ENCODE results near the gene TCF7L1.
"Not testable (repeated sequence)": the region's sequence is repeated elsewhere in the genome, so short reads cannot be mapped to it uniquely, and the experiment has no call there.

TCF7L1 gene

DNA sequence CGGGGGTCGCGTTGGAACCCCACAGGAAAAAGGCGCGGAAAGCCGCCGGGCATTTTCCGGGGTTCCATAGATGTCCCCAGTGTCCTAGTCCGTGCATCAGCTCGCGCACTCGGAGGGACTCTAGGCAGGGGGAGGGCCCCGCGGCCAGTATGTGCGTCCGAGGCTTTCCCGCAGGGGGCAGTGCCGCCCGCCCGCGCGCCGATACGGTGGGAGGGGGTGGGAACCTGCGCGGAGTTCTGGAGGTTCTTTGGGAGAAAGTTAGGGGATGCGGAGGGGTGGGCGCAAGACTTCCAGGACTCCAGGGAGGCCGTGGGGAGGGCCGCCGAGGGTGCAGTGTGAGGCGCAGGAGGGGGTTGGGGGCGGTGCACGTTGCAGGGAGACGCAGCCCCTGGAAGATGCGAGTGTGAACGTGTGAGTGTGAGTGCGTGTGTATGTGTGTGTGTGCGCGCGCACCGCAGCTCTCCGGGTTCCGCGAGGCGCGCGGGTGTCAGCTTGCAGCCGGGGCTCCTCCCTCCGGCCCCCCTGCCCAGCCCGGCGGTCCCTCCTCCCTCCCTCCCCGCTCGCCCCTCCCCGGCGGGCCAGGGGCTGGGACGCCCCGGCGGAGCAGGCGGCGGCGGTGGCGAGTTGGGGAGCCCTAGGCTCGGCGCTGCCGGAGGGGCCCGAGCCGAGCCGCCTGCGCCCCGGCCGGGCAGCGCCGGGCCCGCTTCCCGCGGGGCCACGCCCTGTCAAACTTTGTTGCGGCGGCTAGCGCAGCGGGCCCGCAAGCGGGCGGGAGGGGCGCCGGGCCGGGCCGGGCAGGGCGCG is at the start of gene TCF7L1:
TCF7L1 (plus strand) TSS at position 559 of the 804 bp plus-strand sequence. CDS start 293 bp downstream, outside the sequence.
- no peak for DNase-seq (ENCODE audit: low read depth)

GRCh38 chr2:85085563-85085962 is 47.6 kb upstream of the TCF7L1 start:
- DNase-seq (ENCODE audit: low read depth), result no peak

GRCh38 chr2:85087541-85087940 is 45.7 kb upstream of the TCF7L1 start:
- no peak for DNase-seq (ENCODE audit: low read depth)

GRCh38 chr2:85088921-85089320 is 44.3 kb upstream of the TCF7L1 start:
- no peak for DNase-seq (ENCODE audit: low read depth)

GRCh38 chr2:85089585-85089984 is 43.6 kb upstream of the TCF7L1 start:
- no peak for DNase-seq (ENCODE audit: low read depth)

DNA sequence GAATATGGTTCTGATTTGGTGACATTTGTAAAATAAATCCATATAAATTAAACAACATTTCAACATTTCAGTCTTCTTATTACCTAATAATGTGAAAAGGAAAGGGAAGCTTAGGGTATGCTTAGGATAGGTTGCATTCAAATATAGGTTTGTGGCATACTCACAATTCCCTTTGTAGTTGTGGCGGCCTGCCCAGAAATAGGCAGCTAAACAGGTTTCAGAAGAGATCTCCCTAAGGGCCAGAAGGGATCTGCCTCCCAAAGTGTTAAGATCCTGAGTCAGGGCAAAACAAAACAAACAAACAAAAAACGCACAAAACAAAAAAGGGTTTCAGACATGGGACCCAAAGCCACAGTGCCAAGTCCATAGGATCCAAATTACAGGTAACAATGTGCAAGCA is 41.4 kb upstream of the TCF7L1 start:
- DNase-seq (ENCODE audit: low read depth), result no peak

- no peak for DNase-seq (ENCODE audit: low read depth)
Observed at GRCh38 chr2:85095094-85095493, 38.1 kb upstream of the TCF7L1 start.

GRCh38 chr2:85096616-85097015 is 36.6 kb upstream of the TCF7L1 start:
- no peak for DNase-seq (ENCODE audit: low read depth)

- DNase-seq (ENCODE audit: low read depth), result no peak
Observed at GRCh38 chr2:85104228-85104627, 29.0 kb upstream of the TCF7L1 start.

DNA sequence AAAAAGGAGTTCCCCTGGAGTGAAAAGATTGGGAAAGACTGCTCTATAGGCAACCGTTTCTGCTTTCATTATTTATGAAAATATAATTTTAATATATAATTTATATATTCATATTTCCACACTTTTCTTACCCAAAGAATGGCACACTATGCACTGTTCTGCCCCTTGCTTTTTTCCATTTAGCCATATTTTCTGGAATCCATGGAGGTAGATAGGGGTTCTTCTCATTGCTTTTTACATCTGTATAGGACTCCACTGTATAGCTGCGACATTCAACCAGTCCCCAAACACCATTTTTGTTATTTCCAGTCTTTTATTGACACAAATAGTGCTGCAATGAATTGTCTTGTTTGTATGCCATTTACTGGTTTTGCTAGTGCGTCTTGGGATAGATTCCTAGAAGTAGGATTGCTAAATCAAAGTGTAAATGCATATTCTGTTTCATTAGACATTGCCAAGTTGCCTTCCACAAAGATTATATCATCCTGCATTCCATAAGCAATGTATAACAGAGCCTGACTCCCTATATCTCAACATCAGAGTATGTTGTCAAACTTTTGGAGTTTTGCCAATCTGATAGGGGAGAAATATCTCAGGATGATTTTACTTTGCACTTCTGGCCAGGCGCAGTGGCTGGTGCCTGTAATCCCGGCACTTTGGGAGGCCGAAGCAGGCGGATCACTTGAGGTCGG is 26.6 kb upstream of the TCF7L1 start:
- no peak for DNase-seq (ENCODE audit: low read depth)

DNA sequence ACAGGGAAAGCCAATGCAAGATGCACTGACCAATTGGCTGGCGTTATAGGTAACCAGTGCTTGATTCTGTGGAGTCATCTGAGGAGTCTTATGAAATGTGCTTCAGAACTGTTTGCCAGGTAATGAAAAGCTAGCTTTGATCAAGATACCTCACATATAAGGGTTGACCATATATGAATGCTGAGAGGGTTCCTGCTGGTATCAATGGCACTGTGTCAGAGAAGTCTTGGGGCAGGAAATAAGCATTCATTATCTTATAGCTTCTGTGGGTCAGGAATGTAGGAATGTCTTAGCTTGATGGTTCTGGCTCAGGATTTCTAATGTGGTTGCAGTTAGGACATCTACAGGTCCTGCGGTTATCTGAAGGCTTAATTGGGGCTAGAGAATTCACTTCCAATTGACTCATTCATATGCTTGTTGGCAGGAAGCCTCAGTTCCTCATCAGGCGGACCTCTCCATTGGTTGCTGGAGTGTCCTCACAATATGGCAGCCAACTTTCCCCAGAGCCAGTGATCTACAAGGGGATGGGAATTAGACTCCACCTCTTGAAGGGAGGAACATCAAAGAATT is 22.1 kb upstream of the TCF7L1 start:
- no peak for DNase-seq (ENCODE audit: low read depth)

DNA sequence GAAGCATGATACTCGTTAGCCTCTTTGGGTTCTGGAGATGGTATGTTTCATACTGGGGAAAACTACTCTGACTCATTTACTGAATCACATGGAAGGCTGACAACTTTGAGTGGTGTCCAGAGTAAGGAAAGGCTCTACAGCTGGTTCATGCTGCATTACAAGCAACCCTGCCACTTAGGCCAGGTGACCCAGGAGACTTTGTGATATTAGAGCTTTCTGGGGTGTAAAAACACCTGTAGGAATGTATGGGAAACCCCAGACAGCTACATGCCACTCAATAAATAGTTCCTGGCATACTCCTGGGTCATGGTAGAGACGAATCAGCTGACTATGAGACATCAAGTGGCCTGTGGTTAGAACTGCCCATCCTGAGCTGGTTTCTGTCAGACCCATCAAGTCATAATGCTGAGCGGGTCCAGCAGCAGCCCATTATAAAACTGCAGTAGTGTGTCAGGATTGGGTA is 21.3 kb upstream of the TCF7L1 start:
- DNase-seq (ENCODE audit: low read depth), result no peak

- no peak for DNase-seq (ENCODE audit: low read depth)
Observed at GRCh38 chr2:85112906-85113625, 20.1 kb upstream of the TCF7L1 start.

DNA sequence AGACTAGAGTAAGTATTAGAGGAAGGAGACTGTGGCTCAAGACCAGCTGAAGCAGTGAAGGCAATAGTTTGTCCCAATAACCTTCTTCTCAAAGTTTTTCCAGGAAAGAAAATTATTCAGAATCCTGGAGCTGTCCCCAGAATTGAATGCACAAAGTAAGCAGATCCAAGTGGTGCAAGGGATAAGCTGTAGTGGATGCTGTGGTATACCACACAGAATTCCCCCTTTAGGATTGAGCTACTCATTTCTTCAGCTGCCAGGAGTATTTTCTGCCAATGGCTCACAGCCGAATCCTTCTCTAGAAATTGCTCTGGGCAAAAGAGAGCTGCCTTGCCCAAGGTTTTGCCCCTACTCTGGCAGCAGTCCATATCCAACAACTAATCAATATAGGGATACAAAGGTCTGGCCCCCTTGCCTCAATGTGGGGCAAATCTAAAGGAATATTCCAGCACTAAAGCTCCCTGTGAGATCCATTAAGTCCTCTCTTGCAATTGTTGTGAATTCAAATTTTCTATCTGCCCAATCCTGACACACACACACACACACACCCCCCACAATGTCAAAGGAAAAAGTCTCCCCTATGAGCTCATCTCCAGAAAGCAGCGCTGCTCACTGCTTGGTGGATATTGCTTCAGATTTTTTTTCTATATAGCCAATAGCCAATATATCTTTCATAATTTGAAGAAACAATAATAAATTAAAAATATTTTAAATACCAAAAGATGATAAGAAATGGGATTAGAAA is 18.4 kb upstream of the TCF7L1 start:
- no peak for DNase-seq (ENCODE audit: low read depth)

- DNase-seq (ENCODE audit: low read depth), result no peak
Observed at GRCh38 chr2:85116207-85116606, 17.0 kb upstream of the TCF7L1 start.

GRCh38 chr2:85119900-85120299 is 13.3 kb upstream of the TCF7L1 start:
- no peak for DNase-seq (ENCODE audit: low read depth)

DNA sequence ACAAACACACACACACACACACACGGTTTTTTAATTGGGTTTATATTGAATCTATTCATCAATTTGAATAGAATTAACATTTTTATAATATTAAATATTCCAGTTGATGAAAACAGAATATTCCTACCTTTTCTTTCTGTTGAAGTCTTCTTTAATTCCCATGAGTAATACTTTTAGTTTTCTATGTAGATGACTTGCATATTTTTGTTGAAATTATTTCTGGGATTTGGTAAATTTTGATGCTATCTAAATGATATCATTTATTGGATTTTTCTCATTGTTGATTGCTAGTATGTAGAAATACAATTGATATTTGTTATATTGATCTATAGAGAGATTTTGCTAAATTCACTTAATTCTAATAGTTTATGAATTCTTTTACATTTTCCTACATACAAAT is 12.8 kb upstream of the TCF7L1 start:
- no peak for DNase-seq (ENCODE audit: low read depth)

DNA sequence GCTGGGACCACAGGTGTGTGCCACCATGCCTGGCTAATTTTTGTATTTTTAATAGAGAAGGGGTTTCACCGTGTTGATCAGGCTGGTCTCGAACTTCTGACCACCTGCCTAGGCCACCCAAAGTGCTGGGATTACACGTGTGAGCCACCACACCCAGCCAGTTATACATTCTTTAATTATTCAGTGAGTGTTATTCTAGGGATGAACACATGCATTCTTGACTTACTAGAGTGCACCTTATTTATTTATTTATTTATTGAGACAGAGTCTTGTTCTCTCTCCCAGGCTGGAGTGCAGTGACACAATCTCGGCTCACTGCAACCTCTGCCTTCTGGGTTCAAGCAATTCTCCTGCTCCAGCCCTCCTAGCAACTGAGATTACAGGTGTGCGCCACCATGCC is 6.7 kb upstream of the TCF7L1 start:
- not testable (repeated sequence) for DNase-seq (ENCODE audit: low read depth)

DNA sequence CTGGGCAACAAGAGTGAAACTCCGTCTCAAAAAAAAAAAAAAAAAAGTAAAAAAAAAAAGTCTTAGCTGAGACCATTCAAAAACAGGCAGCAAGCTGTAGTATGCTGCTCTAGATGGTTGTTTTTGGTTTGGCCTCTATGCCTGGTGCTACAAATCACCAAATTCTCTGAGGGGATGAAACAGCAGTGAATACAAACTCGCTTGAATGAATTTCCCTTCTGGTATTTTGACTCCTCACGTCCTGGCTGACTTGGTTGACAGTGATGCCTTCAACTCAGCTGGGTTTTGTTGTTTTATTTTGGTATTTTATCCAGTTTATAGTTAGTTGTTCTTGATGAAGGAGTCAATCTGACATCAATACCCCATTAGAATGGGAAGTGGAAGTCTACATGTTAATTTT is 3.3 kb upstream of the TCF7L1 start:
- DNase-seq (ENCODE audit: low read depth), result no peak

DNA sequence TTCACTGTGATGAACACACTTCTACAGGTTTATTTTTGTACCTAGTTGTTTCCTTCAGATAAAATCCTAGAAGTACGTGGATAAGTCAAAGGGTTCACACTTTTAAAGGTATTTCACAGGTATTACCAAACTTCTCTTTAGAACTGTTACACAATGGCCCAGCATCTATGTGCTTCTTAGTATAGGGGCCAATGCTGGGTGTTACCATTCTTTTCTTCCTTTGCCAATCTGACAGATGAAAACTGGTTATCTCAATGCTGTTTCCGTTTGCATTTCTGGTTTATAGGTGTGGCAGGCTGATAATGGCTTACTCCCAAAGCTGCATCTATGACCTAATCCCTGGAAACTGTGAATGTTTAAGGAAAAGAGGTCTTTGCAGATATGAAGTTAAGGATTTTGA is 2.8 kb upstream of the TCF7L1 start:
- DNase-seq (ENCODE audit: low read depth), result no peak

DNA sequence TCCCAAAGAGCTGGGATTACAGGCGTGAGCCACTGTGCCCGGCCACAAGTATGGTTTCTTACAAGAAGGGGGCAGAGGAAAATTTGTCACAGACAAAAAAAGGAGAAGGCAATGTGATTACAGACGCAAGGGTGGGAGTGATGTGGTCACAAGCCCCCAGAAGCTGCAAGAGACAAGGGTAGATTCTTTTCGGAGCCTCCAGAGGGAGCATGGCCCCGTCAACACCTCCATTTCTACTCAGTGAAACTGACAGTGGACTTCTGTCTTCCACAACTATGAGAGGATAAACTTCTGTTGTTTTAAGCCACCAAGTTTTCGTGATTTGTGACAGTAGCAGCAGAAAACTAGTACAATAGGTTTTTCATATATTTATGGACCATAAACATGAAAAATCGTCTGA is 2.1 kb upstream of the TCF7L1 start:
- DNase-seq (ENCODE audit: low read depth), result no peak

DNA sequence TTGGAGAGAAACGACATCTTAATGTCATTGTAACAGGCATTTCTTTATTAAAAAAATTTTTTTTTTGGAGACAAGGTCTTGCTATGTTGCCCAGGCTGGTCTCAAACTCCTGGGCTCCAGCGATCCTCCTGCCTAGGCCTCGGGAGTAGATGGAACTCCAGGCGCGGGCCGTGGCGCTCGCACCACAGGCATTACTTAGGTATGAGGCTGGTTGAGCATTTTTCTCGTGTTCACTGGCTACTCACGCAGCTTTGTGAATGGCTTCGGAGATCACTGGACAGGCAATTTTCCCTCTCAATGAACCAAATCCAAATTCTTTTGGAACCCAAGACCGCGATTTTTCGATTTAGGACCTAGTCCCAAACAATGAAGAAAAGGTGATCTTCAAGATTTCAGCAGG is 795 bp upstream of the TCF7L1 start:
- no peak for DNase-seq (ENCODE audit: low read depth)

All from stimulated activated CD8-positive, alpha-beta memory T cell treated with anti-CD3 and anti-CD28 coated beads, Interleukin-7, amount 100 ng/mL, for 24 hours (primary cell).